Neuronal stem cell (in vitro differentiated cells): ENCODE measurements around the gene COLEC12.

Source experiments
- DNase-seq: peaks from one replicate; pipeline ENCODE4 v3.0.0-alpha.2; 2013; ENCODE audit warnings: low spot score
- H2AFZ ChIP-seq: one replicate; pipeline ENCODE4 v1.6.1; 2013; ENCODE audit warnings: mild to moderate bottlenecking, low read length, inconsistent platforms
- H2AK5ac ChIP-seq: 2 replicates; pipeline ENCODE4 v1.6.1; 2013; ENCODE audit warnings: low read depth, mild to moderate bottlenecking, inconsistent platforms, low read length, moderate library complexity, mixed read lengths
- H2BK120ac ChIP-seq: 2 replicates; pipeline ENCODE4 v1.6.1; 2013; ENCODE audit warnings: low read depth, mild to moderate bottlenecking, inconsistent platforms, low read length, moderate library complexity, mixed read lengths
- H2BK12ac ChIP-seq: one replicate; pipeline ENCODE4 v1.6.1; 2013; ENCODE audit warnings: low read length, inconsistent platforms
- H2BK15ac ChIP-seq: 2 replicates; pipeline ENCODE4 v1.6.1; 2013; ENCODE audit warnings: mild to moderate bottlenecking, low read length, inconsistent platforms, mixed read lengths
- H2BK5ac ChIP-seq: one replicate; pipeline ENCODE4 v1.6.1; 2013; ENCODE audit warnings: inconsistent platforms, mild to moderate bottlenecking, low read length, moderate library complexity
- H3K14ac ChIP-seq: one replicate; pipeline ENCODE4 v1.6.1; 2013; ENCODE audit warnings: low read length, inconsistent platforms
- H3K18ac ChIP-seq: 2 replicates; pipeline ENCODE4 v1.6.1; 2013; ENCODE audit warnings: low read length, inconsistent platforms
- H3K23ac ChIP-seq: 2 replicates; pipeline ENCODE4 v1.6.1; 2013; ENCODE audit warnings: low read depth, mild to moderate bottlenecking, mixed read lengths, low read length, inconsistent platforms; ENCODE audit not compliant: poor library complexity
- H3K27ac ChIP-seq: replicated peaks from 3 replicates; pipeline ENCODE4 v1.5.1; 2013; ENCODE audit warnings: low read length, inconsistent platforms
- H3K27me3 ChIP-seq, 3 experiments: 2 replicates each; pipeline ENCODE4 v1.6.1; 2013; ENCODE audit warnings: low read length in 3 of 3, mild to moderate bottlenecking in 2 of 3, inconsistent platforms in 1 of 3, low read depth in 1 of 3, mixed read lengths in 1 of 3, moderate library complexity in 1 of 3; ENCODE audit not compliant: control insufficient read depth in 3 of 3, insufficient read depth in 3 of 3
- H3K36me3 ChIP-seq, 2 donors: replicated peaks in 1 of 2; 2 replicates each; pipeline ENCODE4 v1.6.1; 2013; ENCODE audit warnings: low read length in 2 of 2; ENCODE audit not compliant: control insufficient read depth in 2 of 2, insufficient read depth in 2 of 2
- H3K4ac ChIP-seq: 2 replicates; pipeline ENCODE4 v1.6.1; 2013; ENCODE audit warnings: inconsistent platforms, mild to moderate bottlenecking, low read length, moderate library complexity
- H3K4me1 ChIP-seq, 2 donors: 1 replicate in 1 of 2; 2 replicates in 1 of 2; pipeline ENCODE4 v1.6.1; 2013; ENCODE audit warnings: low read length in 2 of 2, low read depth in 1 of 2; ENCODE audit not compliant: control insufficient read depth in 2 of 2, insufficient read depth in 1 of 2
- H3K4me2 ChIP-seq: one replicate; pipeline ENCODE4 v1.6.1; 2013; ENCODE audit warnings: mild to moderate bottlenecking, low read length, inconsistent platforms; ENCODE audit not compliant: insufficient read depth, poor library complexity, severe bottlenecking
- H3K4me3 ChIP-seq, 2 donors: 2 replicates each; pipeline ENCODE4 v1.5.1; 2013; ENCODE audit warnings: low read length in 2 of 2, mild to moderate bottlenecking in 2 of 2, inconsistent platforms in 1 of 2, moderate library complexity in 1 of 2
- H3K79me1 ChIP-seq: one replicate; pipeline ENCODE4 v1.6.1; 2013; ENCODE audit warnings: low read depth, mild to moderate bottlenecking, inconsistent platforms, low read length, moderate library complexity
- H3K9ac ChIP-seq: one replicate; pipeline ENCODE4 v1.6.1; 2013; ENCODE audit warnings: mild to moderate bottlenecking, low read depth, low read length, inconsistent platforms; ENCODE audit not compliant: poor library complexity
- H3K9me3 ChIP-seq, 2 donors: replicated peaks in 1 of 2; 2 replicates each; pipeline versions ENCODE3 to v1.6.1; 2013; ENCODE audit warnings: low read length in 2 of 2, mild to moderate bottlenecking in 2 of 2, inconsistent platforms in 1 of 2, low read depth in 1 of 2, mixed read lengths in 1 of 2, moderate library complexity in 1 of 2; ENCODE audit not compliant: control insufficient read depth in 2 of 2, insufficient read depth in 1 of 2
- H4K8ac ChIP-seq: one replicate; pipeline ENCODE4 v1.6.1; 2013; ENCODE audit warnings: low read depth, mild to moderate bottlenecking, inconsistent platforms, low read length, moderate library complexity
- H4K91ac ChIP-seq: one replicate; pipeline ENCODE4 v1.6.1; 2013; ENCODE audit warnings: low read length, low read depth, mild to moderate bottlenecking, inconsistent platforms; ENCODE audit not compliant: poor library complexity
- WGBS, 2 donors: extraction: QIAGEN DNeasy Blood & Tissue Kit; methylation state at CpG; one replicate each; pipeline ENCODE4 v1.1.7; 2013; ENCODE audit warnings: missing lambda C conversion rate in 2 of 2, mixed read lengths in 1 of 2; ENCODE audit not compliant: insufficient read length in 2 of 2, insufficient replicate concordance in 1 of 2; ENCODE audit errors: extremely low coverage in 2 of 2; 5-methylcytosine and 5-hydroxymethylcytosine counted together

COLEC12 gene

GRCh38 chr18:489244-490023 is 11.1 kb downstream of the COLEC12 start:
- DNase-seq = no peak
- Histone ChIP-seq H3K27ac (no peak overlapping the region), H3K4ac (no peak overlapping the region)

GRCh38 chr18:486929-487740 is 13.4 kb downstream of the COLEC12 start:
- Histone ChIP-seq H2BK15ac (no peak overlapping the region), H3K4me1 (peaks cover 0 to 2% of the 10 kb centered on the region in 2 donors), H3K36me3 (no peaks in the 10 kb centered on the region), H3K18ac (no peak overlapping the region), H2AK5ac (no peak overlapping the region), H3K27me3 (peaks cover 0 to 8% (median 0%) of the 10 kb centered on the region in 3 experiments), H2BK120ac (no peak overlapping the region), H4K91ac (no peak overlapping the region), H3K4me2 (no peak overlapping the region), H3K27ac (no peak overlapping the region), H2BK12ac (no peak overlapping the region), H3K9me3 (peaks cover 0 to 2% of the 10 kb centered on the region in 2 donors), H4K8ac (no peak overlapping the region), H3K14ac (no peak overlapping the region), H3K9ac (no peak overlapping the region), H3K4me3 (no peak overlapping the region), H3K23ac (no peak overlapping the region), H3K4ac (no peak overlapping the region), H3K79me1 (no peaks in the 10 kb centered on the region), H2BK5ac (no peak overlapping the region), H2AFZ (no peak overlapping the region)
- DNase-seq = no peak
- WGBS, 2 donors = 100% methylated on average over 1 of the region's 3 CpGs

More at GRCh38 chr18:489244-490023, 11.1 kb downstream of the COLEC12 start:
- Histone ChIP-seq H3K23ac (no peak overlapping the region), H2BK15ac (no peak overlapping the region), H3K36me3 (no peaks in the 10 kb centered on the region), H2BK12ac (no peak overlapping the region), H3K4me1 (peaks cover 0 to 2% of the 10 kb centered on the region in 2 donors), H3K4me3 (no peak overlapping the region), H3K9me3 (peaks cover 0 to 2% of the 10 kb centered on the region in 2 donors), H3K9ac (no peak overlapping the region), H3K79me1 (no peaks in the 10 kb centered on the region), H4K8ac (no peak overlapping the region), H2BK120ac (no peak overlapping the region), H3K14ac (no peak overlapping the region), H2AFZ (no peak overlapping the region), H2BK5ac (no peak overlapping the region), H4K91ac (no peak overlapping the region), H3K27me3 (peaks cover 0 to 13% (median 0%) of the 10 kb centered on the region in 3 experiments), H3K18ac (no peak overlapping the region), H3K4me2 (no peak overlapping the region), H2AK5ac (no peak overlapping the region)
- WGBS, 2 donors = no CpG with 5 or more reads among the region's 8 CpGs

- H4K91ac ChIP-seq = no peak overlapping the region
- WGBS, 2 donors = no CpG with 5 or more reads among the region's 4 CpGs
- H3K18ac ChIP-seq = no peak overlapping the region
Measured at GRCh38 chr18:484749-485464, 15.6 kb downstream of the COLEC12 start.

More at GRCh38 chr18:484749-485464, 15.6 kb downstream of the COLEC12 start:
- Histone ChIP-seq H3K27me3 (no peaks in the 10 kb centered on the region), H2BK120ac (no peak overlapping the region), H4K8ac (no peak overlapping the region), H3K4ac (no peak overlapping the region), H3K27ac (no peak overlapping the region), H2AK5ac (no peak overlapping the region), H3K14ac (no peak overlapping the region), H3K23ac (no peak overlapping the region), H2BK12ac (no peak overlapping the region), H3K4me3 (no peak overlapping the region), H3K79me1 (no peaks in the 10 kb centered on the region), H3K4me1 (no peaks in the 10 kb centered on the region), H3K36me3 (no peaks in the 10 kb centered on the region), H3K4me2 (no peak overlapping the region), H3K9ac (no peak overlapping the region), H2AFZ (no peak overlapping the region), H3K9me3 (peaks cover 0 to 2% of the 10 kb centered on the region in 2 donors), H2BK15ac (no peak overlapping the region), H2BK5ac (no peak overlapping the region)
- DNase-seq = no peak
